Keratinocyte (primary cell): ENCODE measurements around the gene FRAS1.

ENCODE experiments used
- EZH2 ChIP-seq: IDR thresholded peaks from one replicate; pipeline ENCODE4 v1.6.1; 2012; ENCODE audit warnings: inconsistent platforms, mild to moderate bottlenecking, low read length, moderate library complexity
- TF ChIP-seq, protein P1 (sequence below), 3 experiments: IDR thresholded peaks in 1 of 3; conservative IDR thresholded peaks in 1 of 3; optimal IDR thresholded peaks in 1 of 3; 2 replicates in 2 of 3; 3 replicates in 1 of 3; pipeline versions ENCODE3 to v1.5.1; 2011; ENCODE audit warnings: low read length in 3 of 3, mild to moderate bottlenecking in 3 of 3, moderate library complexity in 2 of 3, control low read depth in 1 of 3, inconsistent platforms in 1 of 3; ENCODE audit not compliant: insufficient read depth in 2 of 3; ENCODE audit errors: extremely low read depth in 1 of 3

DNA sequence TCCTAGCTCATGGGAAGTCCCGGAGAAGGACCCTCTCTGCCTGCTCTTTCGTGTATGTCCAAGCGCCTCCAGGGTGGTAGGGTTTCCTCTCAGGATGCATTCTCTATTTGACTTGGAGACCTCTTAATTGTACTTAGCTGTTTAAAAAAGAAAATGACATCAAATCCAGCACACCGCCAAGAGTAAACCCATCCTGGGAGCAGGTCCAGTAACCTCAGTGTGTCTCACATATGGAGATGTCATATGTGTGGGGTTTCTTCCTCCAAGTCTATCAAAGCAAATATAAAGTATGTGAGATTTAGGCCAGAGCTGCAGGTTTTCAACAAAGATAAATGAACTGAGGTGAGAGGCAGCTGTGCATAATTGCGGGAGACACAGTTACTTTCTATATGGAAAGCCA lies 285.0 kb downstream of the FRAS1 start:
- TF ChIP-seq, protein P1, sequence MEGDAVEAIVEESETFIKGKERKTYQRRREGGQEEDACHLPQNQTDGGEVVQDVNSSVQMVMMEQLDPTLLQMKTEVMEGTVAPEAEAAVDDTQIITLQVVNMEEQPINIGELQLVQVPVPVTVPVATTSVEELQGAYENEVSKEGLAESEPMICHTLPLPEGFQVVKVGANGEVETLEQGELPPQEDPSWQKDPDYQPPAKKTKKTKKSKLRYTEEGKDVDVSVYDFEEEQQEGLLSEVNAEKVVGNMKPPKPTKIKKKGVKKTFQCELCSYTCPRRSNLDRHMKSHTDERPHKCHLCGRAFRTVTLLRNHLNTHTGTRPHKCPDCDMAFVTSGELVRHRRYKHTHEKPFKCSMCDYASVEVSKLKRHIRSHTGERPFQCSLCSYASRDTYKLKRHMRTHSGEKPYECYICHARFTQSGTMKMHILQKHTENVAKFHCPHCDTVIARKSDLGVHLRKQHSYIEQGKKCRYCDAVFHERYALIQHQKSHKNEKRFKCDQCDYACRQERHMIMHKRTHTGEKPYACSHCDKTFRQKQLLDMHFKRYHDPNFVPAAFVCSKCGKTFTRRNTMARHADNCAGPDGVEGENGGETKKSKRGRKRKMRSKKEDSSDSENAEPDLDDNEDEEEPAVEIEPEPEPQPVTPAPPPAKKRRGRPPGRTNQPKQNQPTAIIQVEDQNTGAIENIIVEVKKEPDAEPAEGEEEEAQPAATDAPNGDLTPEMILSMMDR (optimal IDR thresholded peaks at IDR 0.05 in 1 of 3, IDR thresholded peaks at IDR 0.05 in 1 of 3, conservative IDR thresholded peaks at IDR 0.05 in 1 of 3; ENCODE audit: extremely low read depth in 1 of 3, insufficient read depth in 2 of 3, low read length in 3 of 3): no peak
- no peak for TF ChIP-seq EZH2
